ENCODE data around the gene FTO.

FTO gene

GRCh38 chr16:53756275-53756996, 52.5 kb downstream of the FTO start:
- no peak for DNase-seq

DNA sequence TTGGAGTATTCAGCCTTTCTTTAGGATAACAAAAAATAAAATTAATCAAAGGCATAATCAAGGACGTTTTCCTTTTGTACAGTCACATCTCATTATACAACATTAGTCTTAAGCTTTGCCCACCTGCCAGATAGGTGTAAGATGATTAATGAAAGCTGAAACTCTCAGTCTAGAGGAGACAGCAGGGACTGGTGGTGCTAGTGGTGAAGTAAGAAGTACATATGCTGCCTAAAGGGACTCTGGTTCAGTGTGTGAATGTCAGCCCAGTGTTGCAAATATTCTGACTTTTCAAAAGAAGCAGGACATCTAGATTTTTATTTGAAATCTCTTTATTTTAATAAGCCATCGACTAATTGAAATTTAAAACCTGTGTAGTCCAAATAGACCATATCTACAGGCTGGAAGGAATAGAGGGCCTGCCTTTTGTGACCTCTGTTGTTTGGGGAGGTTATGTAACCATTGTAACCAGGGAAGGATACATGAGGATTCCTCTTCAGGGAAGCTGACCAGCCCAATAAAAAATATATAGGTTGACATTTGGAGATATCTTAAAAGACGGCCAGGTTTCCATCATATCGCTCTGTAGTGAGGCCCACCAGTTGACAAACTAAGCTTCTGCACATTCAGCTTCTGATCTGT, 54.1 kb downstream of the FTO start:
- no peak for DNase-seq

DNA sequence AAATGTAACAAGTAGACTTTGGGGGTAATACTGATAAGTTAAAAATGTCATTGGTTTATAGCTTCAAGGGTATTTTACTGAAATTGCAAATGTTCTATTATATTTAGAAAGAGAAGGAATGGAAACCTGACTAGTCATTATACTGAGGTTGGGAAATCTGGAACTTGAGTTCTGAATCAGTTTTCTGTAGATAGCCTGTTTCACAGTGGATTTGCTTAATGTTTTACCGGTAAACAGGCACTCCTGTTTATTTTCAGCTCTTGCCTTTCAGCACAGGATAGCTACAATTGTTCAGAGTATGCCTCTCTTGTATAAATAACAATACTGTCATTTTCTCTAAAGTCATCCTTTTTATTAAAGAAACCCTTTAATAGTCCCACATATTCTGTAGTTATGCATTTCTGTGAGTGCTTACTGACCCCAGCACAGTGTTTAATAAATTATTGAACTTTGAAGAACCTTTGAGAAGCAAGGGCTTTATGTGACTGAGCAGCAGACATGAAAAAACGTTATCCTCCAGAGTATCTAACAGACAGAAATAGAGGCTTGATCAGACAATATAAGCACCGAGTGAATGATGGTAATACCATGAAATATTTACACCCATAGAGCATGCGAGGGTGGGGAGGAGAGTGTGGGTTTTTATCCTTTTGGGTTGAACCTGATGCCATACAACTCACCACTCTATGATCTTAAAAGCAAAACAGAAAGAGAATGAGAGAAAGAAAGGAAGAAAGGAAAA, 58.2 kb downstream of the FTO start:
- DNase-seq = no peak

DNA sequence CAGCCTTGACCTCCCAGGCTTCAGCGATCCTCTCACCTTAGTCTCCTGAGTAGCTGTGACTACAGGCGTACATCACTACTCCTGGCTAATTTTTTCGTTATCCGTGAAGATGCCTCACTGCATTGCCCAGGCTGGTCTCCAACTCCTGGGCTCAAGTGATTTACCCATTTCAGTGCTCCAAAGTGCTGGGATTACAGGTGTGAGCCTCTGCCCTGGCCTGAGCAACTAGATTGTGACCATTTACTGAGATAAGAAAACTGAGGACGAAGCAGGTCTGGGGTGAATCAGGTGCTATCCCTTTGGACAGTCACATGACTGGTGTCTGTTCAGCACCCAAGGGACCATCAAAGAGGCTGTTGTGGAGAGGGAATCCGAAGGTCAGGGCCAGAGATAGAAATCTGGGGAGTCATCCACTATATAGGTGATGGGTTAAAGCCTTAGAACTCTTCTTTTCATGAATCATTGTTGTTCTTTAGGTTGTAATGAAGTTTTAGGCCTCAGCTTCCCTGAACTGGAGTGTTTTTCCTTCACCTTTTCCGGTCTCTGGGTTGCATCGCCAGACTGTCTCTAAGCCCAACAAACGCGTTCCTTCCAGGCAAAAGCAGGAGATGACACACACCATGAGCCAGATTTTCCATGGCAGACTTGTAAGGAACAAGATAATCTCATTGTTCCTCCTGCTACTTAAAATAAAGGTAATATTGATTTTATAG, 62.5 kb downstream of the FTO start:
- peak; percentile 43 for DNase-seq

DNA sequence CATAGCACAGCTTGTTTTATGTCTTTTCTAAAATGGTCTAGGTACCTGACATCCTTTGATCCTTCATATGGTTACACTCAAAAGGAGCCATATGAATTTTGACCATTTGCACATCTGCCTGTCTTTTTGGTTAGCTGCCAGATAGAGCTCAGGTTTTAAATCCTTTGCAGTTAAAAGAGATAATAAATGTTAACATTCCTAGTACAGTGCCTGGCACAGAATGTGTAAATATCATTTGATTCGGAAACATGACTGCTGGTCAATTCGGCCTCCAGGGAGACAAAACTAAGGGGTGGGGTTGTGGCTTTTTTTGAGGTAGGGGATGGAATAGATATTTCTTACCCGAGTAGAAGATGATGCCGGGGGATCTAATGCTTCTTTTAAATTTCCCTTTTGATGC, 64.2 kb downstream of the FTO start:
- DNase-seq = peak; percentile 33

DNA sequence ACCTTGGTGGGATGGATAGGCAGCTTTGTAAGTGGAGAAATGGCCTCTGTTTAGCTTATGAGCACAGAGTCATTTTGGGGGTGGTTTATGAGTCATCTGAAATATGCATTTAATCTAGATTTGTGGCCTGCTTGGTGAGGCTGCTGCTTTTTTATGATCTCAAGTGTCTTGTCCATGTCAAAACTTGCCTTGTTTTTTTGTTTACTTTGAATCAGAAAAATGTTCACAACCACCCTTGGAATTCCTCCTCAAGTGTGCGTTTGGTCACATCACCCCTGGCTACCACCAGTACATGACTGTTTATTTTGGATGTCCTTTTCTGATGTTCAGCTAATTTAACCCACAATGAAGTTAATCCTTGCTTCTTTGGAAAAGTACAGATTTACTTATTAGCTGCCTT, 64.6 kb downstream of the FTO start:
- DNase-seq = peak; percentile 89

DNA sequence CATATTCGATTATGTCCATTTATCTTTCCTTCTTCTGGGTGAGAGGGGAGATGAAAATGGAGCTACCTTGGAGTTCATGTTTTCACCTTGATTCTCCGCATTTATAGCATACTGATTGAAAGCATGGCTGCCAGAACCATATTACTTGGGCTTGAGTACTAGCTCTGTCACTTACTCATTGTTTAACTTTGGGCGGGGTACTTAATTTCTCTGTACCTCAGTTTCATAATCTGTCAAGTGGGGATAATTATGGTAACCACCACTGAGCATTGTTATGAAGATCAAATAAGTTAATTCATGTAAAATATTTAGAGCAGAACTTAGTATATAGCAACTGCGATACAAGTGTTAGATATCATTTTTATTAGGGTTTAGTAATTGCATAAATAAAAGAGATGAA, 65.2 kb downstream of the FTO start:
- no peak for DNase-seq

DNA sequence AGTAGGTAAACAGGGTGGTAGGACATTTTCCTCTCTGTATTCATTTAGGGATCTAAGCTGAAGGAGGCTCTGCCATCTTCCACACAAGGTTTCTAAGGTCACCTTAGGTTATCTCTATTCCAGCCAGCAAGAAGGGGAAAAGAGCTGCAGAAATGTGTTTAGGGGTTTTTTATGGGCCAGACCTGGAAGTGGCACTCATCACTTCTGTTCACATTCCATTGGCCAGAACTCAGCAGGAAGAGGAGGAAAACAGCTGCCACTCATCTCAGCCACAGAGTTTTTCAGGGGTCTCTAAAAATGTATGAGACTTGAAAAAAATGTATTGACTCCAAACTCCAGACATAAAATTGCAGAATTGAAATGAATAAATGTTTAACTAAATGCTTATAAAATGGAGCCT, 65.8 kb downstream of the FTO start:
- peak; percentile 23 for DNase-seq

GRCh38 chr16:53770641-53771040, 66.7 kb downstream of the FTO start:
- no peak for DNase-seq

DNA sequence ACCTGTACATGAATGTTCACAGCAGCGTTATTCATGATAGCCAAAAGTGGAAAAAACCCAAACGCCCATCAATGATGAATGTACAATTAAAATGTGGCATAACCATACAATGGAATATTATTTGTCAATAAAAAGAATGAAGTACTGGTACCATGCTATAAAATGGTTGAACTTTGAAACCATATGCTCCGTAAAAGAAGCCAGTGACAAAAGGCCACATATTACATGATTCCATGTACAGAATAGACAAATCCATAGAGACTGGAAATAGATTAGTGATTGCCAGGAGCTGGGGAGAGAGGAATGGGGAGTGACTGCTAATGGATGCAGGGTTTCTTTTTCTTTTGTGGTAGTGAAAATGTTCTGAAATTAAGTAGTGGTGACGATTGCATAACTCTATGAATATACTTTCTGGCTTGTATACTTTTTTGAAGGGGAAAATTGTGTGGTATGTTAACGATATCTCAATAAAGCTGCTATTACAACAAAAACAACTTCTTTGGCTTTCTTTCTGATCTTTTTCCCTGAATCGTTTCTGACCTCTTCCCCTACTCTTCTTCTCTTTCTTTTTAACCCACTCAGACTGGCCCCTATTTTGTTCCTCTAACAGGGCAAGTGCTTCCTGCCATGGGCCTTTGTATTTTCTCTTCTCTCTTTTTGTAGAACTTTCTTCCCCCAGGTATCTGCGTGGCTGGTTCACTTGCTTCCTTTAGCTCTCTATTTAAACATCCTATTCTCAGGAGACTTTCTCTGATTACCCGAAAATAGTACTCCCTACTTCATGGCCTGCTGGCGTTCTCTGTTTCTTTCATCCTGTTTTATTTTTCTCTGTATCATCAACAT, 67.9 kb downstream of the FTO start:
- no peak for DNase-seq

DNA sequence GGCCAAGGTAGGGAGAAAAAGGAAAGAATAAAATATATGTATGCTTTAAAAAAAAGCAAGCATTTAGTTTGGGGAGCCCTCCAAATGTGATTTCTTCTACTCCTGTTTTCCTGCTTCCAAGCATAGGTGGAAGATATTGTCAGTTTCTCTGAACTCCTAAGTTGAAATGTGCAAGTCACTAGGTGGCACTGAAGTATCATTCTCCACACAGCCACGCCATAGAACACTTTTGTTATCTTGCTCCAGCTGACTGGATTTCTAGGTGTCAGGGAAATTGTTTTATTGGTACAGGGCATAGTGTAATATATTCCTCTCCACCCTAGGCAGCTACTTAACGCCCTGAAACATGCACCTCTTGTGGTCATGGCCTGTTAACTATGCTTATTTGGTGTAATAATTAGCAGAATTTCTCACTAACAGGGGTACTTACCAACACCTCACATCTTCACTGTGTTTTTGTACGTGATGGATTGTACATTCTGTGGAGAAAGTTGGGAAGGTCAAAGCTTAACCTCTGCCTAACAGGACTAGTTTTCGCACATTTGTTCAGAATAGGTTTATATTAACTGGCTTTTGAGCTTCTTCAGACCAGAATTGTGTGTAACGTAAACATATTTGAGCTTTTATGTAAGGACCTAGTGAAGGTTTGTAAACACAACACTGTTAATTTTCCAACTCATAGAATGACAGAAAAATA, 69.3 kb downstream of the FTO start:
- DNase-seq = peak; percentile 84

DNA sequence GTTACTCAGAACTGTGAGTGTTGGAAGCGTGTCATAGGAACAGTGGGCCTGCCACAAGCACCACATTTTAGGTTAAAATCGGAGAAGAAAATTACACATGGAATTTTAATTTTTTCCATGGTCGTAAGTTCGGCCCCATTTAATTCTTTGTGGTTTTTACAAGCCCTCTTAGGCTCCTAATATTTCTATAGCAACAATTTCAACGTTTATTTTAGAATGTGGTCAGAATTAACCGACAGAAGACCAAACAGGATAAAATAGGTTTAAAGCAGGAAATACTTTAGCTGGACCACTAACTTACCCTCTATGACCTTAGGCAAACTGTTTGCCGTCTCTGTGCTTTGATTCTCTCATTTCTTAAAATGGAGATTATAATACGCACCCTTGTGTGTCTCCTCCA, 69.9 kb downstream of the FTO start:
- DNase-seq = peak; percentile 33

DNA sequence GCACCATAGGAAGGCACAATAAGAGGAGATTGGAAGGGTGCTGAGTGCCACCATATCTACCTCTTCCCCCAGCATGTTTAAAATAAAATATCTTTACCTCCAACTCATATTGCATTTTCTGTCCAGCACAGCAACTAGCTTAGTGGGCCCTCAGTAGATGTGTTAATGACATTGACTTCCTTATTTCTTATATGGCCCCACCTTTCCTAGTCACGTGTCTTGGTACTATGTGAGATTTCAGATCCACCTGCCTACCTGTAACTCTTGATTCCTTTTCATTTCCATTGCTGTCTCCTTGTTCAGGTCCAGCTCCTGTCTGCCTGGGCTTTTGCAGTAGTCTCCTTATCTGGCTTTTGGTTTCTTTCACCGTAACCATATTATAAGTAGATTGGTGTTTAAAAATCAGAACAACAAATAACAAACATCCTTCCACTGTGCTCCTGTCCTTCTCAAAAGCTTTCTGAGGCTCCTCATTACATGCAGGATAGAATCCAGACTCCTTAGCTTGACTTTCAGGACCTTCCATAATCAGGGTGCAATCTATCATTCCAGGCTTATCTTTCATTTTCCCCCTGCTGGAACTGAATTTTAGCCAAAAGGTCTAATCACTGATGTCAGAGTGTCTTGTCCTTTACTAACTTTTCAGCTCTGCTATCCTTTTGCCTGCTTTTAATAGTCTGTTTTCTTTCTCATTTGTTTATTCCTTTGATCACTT, 71.3 kb downstream of the FTO start:
- peak; percentile 36 for DNase-seq

DNA sequence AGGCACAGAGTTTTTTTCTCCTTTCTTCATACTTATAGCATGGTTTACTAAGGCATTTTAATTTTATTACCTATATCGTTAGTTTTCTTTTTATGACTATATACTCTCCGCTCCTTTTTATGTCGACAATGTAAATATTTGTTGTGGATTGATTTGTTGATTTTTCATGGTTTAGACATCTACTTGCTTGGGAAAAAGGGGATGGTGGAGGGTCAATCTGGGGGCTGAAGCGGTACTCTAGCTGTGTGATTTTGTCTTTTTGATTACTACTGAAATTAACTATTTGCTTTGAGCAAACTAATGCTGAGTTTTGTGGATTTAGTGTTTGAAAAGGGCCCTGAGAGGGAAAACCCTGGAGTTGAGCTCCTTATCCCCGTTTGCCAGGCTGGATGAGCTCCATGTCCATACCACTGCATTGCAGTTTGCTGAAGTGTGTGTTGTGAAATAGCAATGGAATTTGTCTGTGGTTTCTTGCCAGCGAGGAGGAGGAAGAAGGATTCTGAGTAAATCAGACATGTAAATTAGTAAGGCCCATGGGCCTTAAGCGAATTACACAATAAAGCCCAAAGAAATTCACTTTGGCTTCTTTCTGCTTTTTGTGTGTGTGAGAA, 72.0 kb downstream of the FTO start:
- peak; percentile 99 for DNase-seq

- no peak for DNase-seq
Measured at GRCh38 chr16:53779186-53779585, 75.2 kb downstream of the FTO start.

DNA sequence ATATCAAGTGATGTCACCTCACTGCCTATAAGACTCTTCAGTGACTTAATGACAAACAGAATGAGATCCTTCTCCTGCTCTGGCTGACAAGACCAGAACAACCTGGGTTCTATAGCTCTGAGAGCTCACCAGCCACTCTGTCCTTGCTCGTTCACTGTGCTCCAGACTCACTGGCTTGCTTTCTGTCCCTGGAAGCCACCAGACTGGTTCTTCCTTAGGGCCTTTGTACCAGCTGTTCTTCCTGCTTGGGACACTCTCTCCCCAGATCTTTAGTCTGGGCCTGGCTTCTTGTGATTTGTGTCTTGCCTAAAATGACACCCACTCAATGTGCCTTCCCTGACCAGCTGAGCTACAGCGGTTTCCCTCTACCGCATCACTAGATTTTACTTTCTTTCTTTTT, 76.1 kb downstream of the FTO start:
- DNase-seq = no peak

- DNase-seq = peak; percentile 26
Measured at GRCh38 chr16:53781023-53781605, 77.2 kb downstream of the FTO start.

DNA sequence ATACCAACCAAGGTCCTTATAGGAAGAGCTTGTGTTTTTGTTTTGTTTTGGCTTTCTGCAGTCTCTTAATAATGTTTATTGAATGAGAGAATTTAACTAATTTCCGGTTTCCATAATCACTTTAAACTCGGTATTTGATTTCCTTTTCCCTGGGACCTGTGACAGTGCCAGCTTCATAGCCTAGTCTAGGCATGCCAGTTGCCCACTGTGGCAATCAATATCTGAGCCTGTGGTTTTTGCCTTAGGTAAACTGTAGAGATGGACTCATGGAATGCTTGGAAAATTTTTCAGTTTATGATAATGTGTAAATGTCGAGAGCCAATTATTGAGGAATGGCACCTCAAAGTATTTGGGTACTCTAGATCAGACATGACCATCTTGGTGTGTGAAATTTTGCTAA, 78.2 kb downstream of the FTO start:
- DNase-seq = no peak

- DNase-seq = peak; percentile 70
Measured at GRCh38 chr16:53784291-53784690, 80.3 kb downstream of the FTO start.

DNA sequence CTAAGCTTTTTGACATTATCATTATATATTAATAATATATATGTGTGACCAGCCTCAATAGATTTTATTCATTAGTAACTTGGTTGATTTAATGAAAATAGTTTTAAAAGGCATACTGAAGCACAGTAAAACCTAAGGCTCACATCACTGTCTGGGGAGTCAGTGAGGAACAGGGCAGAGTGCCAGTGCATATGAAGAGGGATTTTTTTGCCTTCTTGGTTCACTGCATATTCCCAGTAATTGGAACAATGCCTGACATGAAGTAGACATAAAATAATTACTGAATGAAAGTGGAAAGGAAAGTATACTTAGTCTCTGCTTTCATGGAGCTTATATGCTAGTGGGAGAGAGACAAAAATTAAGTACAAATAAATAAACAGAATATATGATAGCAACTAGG, 81.1 kb downstream of the FTO start:
- peak; percentile 89 for DNase-seq
